GM19324 (cell line): ENCODE measurements around the gene ARHGAP5.
A peak's percentile ranks its signal among the peaks of the same experiment; 100 is the strongest.

Experiments used
- ATAC-seq: cut with Tn5 transposase; IDR thresholded peaks from one replicate; pipeline ENCODE4 v1.9.1; 2021; ENCODE audit warnings: mild to moderate bottlenecking, moderate library complexity; ENCODE audit not compliant: unreplicated experiment, low FRiP score

The ARHGAP5 gene

DNA sequence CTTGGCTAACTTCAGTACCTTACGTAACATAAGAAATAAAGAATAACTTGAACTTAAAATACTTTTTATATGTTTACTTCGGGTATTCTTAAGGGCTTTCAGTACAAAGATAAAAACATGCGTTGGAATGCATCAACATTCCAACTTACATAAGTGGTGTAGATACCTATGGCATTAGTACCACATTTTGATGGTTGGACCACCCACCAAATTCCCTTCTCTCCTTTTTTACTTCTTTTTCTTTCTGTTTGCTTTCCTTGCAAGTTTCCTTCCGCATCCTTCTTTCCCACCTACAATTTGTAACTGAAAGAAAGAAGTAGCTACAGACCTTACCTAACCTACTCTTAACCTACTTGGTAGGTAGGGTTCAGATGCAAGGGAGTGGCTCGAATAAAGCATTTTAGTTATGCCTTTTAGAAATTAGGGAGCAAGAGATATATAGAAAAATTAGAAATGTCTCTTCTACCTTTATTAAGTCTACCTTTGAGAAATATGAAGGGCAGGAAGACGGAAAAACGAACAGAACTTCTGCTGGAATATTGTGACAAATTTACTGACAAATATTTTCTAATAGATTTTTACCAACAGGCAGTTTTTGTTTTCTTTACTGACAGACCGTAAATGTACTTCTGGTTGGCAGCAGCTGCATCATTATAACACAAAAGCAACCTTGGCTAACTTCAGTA, 2.1 kb upstream of the ARHGAP5 start:
- no peak for ATAC-seq

DNA sequence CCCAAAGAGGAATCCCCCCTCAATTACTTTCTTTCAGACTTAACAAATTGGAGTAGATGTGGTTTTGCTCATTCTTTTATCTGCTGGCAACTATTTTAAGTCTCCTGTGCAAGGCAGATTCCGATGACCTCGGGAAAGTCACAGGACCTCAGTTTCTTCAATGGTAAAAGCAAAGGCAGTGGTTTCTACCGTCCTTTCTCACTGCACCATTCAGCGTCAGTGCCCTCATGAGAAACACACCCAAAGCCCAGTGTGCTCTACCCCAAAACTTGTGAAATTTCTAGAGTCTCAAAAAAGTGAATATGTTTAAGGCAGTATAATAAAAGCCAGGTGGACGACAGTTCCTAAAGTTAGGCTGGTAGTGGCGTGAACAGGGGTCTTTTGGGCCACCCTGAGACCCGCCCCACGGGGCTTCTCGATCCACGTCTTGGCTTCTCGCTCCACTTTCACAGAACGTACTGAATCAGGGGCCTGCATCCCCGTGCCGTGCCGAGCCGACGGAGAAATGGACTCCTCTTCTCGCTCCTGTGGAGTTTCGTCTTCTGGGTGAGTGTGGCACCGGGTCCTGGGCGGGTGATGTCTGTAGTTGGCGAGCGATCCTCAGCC, 1.3 kb upstream of the ARHGAP5 start:
- no peak for ATAC-seq

GRCh38 chr14:32076278-32077080, 625 bp upstream of the ARHGAP5 start:
- peak; percentile 70 for ATAC-seq

DNA sequence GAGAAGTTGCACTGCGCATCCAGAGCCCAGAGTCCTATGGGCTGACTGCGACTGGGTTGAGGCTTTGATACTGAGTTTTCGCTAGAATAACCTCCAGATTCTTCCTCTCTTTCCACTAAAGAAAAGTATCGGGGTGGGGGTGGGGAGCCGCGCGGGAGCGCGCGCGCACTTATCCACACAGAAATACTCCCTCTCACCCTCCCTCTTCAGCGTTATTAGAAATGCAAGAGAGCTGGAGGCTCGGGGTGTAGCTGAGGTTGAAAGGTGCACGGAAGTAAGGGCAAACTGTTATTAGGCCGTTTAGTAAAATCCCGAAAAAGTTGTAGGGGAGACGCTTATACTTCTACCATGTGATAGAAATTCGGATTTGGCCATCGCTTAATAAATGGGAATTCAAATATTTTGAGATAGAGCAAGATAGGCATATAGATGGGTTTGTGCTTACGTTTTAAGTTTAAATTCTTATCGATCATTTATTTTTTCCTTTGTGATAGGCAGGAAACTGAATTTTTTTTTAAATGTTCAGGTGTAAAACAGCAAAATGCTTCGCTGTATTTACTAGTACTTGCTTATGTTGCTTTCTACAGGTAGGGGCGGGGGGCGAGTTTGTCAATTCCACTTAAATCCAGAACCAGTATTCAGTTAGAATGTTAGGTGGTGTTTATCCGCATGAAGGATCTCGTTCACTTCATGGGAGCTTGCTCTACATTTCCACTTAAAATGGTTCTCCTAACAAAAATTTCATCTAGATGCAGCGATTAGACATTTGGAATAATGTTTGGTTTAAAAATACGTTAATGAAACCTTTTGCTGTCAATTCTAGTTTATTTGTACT, 1.1 kb downstream of the ARHGAP5 start:
- no peak for ATAC-seq

GRCh38 chr14:32078858-32079216, 1.7 kb downstream of the ARHGAP5 start:
- no peak for ATAC-seq

DNA sequence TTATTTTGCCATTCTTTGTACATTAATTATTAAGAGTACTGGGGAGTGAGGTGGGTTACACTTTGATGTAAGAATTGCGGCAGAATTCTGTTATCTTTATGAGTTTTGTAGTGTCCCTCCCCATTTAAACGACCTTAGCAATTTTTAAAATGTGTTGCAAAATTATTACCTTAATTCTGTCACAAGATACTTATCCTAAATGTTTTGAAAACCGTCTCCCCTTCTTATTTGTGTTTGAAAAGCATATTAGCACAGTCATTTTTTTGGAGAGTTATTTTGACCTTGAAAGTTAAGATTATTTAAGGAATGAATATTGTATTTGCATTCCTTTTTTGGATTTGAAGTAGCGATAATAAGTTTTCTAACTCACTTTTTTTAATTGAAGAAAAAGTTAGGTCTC, 2.2 kb downstream of the ARHGAP5 start:
- no peak for ATAC-seq

- no peak for ATAC-seq
These were observed 3.0 kb downstream of the ARHGAP5 start for GRCh38 chr14:32080001-32080510.

DNA sequence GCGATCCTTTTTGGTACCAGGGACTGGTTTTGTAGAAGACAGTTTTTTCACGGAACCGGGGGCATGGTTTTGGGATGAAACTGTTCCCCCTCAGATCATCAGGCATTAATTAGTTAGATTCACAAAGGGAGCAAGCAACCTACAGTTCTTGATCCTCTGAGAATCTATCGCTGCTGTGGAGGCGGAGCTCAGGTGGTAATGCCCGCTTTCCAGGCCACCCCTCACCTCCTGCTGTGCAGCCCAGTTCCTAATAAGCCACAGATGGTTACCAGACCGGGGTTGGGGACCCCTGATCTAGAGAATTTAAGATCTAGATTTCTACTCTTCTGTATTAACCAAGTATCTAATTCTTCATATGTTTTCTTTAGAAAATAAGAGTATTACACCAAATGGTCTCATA, 4.8 kb downstream of the ARHGAP5 start:
- no peak for ATAC-seq

GRCh38 chr14:32083315-32083624, 6.2 kb downstream of the ARHGAP5 start:
- no peak for ATAC-seq

GRCh38 chr14:32083789-32084188, 6.7 kb downstream of the ARHGAP5 start:
- ATAC-seq: no peak

GRCh38 chr14:32085182-32085844, 8.2 kb downstream of the ARHGAP5 start:
- ATAC-seq: no peak

- ATAC-seq: no peak
These were observed 8.8 kb downstream of the ARHGAP5 start for GRCh38 chr14:32085845-32086383.

DNA sequence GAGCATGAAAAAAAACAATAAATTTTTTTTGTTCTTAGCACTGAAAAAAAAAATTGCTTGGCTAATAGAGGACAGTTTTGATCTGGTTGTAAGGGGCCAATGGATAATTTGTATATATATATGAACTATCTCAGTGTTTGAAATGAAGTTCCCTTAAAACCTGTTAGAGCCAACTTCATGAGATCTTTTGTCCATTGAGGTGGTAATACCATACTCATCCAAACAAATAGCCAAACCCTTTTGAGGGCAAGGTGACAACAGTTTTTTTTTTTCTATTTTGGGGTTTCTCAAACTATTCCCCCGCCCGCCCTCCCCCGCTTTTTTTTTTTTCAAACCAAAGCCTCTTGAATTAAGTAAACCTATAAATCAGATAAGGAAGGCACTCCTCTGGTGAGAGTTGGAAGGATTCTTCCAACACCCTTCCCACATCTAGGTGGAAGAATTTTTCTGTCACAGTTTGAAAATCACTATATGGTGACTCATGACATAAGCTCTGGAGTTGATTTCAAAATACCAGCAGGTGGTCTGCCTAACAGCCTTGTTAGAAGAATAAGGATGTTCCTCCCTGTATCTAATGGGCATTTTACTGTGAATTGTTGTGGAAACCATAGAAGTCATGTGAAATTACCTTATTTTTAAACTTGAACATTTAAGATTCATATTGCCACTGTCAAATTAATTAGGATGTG, 10.2 kb downstream of the ARHGAP5 start:
- no peak for ATAC-seq

DNA sequence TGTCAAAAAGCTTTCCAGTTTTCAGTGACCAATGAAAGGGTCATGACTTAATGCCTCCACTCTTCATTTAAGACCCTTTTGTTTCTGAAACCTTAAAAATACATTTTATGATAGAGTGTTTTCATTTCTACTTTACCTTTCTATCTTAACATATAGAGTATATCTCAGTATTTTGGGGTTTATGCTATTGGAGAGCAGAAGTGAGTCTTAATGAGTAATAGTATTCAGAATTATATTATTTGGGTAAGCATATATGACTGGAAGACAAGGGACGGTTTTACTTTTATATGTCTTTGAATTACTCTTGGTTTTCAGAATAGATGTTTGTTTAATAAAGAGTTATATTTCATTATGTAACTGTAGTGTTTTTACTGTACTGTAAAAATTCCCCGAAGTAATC, 10.8 kb downstream of the ARHGAP5 start:
- no peak for ATAC-seq

DNA sequence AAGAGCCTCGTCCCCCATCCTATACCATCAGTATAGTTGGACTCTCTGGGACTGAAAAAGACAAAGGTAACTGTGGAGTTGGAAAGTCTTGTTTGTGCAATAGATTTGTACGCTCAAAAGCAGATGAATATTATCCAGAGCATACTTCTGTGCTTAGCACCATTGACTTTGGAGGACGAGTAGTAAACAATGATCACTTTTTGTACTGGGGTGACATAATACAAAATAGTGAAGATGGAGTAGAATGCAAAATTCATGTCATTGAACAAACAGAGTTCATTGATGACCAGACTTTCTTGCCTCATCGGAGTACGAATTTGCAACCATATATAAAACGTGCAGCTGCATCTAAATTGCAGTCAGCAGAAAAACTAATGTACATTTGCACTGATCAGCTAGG, 13.6 kb downstream of the ARHGAP5 start:
- no peak for ATAC-seq

DNA sequence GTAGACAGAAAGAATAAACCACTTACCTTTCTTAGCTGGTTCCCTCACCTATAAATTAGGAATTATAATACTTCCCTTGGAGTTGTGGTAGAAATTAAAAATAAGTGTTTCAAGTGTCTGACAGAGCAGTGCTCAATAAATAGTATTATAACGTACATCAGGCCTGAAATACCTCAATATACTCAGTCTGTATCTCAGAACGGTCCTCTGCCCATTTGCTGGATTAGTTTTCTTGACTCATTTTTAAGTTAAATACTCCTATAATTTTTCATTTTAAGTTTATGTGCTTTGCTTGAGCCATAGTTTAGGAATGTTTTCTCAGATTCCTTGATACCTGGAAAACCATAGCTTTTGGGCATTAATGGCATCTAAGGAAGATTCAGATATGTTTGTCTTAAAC, 22.4 kb downstream of the ARHGAP5 start:
- no peak for ATAC-seq

- ATAC-seq: no peak
These were observed 23.1 kb downstream of the ARHGAP5 start for GRCh38 chr14:32100175-32100574.

- ATAC-seq: peak; percentile 56
These were observed 25.2 kb downstream of the ARHGAP5 start for GRCh38 chr14:32102152-32102787.

DNA sequence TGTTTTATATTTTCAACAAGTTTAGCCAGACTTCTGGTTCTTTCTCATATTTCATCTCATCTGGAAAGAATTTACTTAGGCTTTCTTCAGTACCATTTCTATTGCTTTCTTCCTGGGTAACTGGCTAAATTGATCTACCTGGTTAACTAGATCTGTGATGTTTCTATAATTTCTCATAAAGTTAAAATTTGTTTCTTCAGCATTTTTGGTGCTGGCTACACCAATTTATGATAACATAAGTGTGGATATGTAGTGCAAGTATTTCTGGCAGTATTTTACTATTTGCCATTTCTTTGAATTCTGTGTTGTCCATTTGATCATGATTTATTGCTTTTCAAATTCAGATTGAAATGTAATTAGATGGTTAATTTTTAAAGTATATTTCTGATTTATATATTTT, 25.9 kb downstream of the ARHGAP5 start:
- ATAC-seq: no peak
